Fibroblast of skin of left biceps (primary cell): ENCODE measurements around the gene NT5E.
A peak's percentile ranks its signal among the peaks of the same experiment; 100 is the strongest.

ENCODE experiments used
- DNase-seq, 2 experiments: peaks; one replicate each; pipeline ENCODE4 v3.0.0-alpha.2; 2013; ENCODE audit warnings: low read depth in 2 of 2

NT5E gene

DNA sequence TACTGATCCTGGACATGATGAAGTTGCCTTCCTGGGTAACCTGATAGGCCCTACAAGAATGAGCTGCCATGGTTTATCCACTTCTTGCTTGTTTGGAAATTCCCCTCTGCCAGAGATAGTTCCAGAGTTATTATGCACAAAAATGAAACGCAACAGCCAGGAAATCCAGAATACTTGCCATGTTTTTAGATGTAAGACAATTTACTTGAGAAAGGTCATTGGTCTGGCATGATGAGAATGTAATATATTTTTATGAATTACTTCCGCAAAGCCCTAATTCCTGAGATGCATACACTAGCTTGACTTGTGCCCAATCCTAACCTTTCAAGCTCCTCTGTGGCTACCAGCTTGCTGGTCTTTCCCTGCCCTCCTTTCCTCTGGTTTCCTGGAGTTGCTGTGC lies 27.9 kb upstream of the NT5E start:
- DNase-seq: no peak

DNA sequence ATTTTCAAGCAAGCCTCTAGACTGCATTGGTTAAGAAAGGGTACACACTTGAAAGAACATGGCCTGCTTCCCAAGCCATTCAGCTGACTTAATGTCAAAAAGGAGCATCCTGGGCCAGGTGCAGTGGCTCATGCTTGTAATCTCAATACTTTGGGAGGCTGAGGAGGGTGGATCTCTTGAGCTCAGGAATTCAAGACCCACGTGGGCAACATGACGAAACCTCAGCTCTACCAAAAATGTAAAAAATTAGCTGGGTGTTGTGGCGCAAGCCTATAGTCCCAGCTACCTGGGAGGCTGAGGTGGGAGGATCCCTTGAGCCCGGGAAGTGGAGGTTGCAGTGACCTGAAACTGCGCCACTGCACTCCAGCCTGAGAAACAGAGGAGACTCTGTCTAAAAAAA lies 26.9 kb upstream of the NT5E start:
- DNase-seq: no peak

DNA sequence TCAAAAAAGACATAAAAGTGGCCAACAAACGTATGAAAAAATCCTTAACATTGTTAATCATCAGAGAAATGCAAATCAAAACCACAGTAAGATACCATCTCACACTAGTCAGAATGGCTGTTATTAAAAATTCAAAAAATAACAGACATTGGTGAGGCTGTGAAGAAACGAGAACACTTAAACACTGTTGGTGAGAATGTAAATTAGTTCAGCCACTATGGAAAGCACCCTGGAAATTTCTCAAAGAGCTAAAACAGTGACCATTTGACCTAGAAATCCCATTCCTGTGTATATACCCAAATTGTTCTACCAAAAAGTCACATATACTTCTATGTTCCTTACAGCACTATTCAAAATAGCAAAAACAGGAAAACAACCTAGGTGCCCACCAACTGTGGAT lies 24.9 kb upstream of the NT5E start:
- DNase-seq: no peak

DNA sequence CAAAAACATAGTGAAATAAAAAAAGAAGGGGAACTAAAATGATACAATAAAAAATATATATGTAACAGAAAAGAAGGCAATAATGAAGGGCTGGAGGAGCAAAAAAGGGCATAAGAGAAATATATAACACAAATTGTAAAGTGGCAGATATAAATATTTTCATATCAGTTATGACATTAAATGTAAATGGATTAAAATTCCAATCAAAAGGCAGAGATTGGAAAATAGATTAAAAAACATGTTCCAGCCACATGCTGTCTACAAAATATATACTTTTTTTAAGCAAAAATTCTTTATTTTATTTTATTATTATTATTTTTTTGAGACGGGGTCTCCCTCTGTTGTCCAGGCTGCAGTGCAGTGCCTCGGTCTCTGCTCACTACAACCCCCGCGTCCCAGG lies 23.9 kb upstream of the NT5E start:
- DNase-seq: no peak

DNA sequence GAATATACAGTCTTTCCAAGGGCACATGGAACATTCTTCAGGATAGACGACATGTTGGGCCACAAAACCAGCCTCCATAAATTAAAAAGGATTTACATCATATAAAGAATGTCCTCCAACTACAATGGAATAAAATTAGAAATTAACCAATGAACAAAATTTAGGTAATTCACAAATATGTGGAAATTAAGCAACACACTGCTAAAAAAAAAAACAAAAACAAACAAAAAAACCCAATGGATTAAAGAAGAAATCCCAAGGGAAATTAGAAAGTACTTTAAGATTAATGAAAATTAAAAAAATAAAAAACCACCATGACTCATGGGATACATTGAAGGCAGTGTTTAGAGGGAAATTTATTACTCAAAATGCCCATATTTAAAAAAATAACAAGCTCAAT lies 21.4 kb upstream of the NT5E start:
- DNase-seq: no peak

DNA sequence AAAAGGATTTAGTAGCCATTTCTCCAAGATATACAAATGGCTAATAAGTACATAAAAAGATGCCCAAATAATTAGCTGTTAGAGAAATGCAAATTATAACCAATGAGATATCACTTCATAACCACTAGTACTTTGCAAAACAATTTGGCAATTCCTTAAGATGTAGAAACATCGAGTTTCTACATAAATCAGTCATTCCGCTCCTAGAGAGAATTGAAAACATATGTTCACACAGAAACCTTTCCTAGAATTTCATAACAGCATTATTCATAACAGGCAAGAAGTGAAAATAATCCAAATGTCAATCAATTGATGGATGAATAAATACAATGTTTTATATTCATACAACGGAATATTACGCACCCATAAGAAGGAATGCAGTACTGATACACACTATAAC lies 20.5 kb upstream of the NT5E start:
- DNase-seq: peak in 1 of 2 experiments; percentile 59

DNA sequence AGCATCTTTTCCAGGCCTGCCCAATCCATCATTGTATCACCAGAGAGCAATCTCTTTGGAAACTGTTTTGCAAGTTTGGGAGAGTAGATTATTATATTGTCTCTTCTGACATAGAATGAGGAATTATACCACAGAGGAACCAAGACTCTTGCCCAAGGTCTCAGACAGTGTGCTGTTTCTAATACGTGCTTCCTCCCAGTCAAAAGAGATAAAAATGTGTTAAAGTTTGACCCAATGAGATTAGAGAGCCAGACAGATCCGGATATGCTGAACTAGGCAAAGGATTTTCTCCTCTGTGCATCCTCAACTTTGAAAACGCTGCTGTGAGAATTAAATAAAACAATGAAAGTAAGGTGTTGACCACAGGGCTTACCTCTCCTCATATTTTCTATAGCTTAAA lies 18.6 kb upstream of the NT5E start:
- DNase-seq: no peak

DNA sequence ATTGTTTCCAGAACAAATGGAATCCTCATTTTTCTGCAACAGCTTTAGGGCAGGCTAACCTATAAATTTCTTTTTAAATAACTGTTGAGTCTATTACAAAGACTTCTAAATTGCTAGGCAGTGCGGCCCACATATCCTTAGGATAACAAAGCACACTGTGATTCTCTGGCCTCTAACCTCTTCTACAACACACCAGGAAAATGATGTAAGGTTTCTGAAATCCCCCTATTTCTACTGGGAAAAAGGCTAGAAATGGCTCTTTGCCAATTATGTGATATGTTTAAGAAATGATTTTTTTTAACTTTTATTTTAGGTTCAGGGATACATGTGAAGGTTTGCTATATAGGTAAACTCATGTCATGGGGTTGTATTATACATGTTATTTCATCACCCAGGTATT lies 17.3 kb upstream of the NT5E start:
- DNase-seq: no peak

DNA sequence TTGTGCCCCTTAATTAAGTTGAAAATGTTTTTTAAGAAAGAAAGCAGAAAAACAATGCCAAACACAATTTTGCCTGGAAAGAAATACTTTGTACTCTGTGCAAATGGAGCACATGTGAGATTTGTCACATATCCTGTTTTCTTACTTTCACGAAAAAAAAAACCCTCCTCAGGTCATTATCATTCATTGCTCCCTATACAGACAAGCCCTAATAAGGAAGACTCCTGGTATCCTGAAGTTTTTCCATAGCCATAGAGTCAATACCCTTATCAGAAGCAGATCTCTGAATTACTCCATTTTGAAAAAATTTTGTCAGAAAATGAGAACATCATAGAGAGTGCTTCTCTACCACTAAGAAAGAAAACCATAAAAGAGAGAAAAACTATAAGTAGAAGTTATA lies 14.0 kb upstream of the NT5E start:
- no peak for DNase-seq

DNA sequence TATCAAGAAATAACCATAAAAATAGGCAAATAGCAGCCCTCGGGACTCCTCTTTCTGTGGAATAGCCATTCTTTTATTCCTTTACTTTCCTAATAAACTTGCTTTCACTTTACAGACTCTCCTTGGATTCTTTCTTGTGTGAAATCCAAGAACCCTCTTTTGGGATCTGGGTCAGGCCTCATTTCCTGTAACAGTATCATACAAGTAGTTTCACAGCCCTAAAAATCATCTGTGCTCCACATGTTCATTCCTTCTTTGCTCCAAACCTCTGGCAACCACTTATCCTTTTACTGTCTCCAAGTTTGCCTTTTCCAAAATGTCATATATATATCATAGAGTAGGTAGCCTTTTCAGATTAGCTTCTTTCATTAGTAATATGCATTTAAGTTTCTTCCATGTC lies 13.5 kb upstream of the NT5E start:
- DNase-seq: peak; percentile 85

DNA sequence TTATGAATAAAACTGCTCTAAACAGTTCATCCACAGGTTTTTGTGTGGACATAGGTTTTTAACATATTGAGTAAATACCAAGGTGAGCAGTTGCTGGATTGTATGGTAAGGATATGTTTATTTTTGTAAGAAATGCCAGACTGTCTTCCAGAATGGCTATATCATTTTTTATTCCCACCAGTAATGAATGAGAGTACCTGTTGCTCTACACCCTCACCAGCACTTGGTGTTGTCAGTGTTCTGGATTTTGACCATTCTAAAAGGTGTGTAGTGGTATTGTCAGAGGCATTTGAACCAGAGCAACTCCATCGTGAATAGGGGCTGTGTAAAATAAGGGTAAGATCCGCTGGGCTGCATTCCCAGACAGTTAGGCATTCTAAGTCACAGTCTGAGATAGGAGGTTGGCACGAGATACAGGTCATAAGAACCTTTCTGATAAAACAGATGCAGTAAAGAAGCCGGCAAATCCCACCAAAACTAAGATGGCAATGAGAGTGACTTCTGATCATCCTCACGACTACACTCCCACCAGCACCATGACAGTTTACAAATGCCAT lies 12.9 kb upstream of the NT5E start:
- DNase-seq: no peak

DNA sequence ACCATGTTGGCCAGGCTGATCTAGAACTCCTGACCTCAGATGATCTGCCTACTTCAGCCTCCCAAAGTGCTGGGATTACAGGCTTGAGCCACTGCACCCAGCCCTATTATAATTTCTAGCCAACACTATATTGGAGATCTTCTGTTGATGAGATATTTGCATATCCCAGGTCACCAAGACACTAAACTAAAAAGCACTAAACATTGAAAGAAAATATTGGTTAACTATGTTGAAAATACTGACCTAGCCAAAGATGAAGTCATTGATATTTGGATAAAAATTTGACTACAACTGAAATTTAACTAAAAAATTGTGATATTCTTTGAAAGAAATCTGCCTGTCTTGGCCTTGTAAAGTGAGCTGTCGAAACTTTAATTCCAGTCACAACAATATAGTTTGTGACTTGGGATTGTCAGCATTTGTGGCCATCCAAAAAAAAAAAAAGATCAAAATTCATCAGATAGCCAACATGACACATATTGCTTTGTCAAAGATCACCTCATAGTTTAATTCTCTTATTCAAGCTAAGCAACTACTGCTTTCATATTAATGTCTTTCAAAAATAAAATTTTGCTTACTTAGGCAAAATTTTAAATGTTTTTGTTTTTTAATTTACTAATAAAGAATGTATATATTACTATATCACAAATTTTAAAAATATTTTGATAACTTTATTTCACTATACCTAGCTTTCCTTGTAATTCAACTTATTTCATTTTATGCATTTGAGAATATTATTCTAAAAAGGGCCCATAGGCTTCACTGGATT lies 6.3 kb upstream of the NT5E start:
- no peak for DNase-seq

DNA sequence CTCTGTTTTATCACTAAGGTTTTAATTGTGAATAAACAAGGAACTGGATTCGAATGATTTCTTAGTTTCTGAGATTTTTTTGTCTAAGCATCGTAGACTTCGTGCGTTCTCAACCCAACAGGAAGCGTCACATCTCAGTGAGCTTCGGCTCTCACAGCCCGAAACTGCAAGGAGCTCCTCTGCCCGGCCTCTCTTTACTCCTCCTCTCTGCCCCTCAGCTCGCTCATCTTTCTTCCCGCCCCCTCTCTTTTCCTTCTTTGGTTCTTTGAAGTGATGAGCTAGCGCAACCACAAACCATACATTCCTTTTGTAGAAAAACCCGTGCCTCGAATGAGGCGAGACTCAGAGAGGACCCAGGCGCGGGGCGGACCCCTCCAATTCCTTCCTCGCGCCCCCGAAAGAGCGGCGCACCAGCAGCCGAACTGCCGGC lies 480 bp upstream of the NT5E start:
- DNase-seq: peak in 1 of 2 experiments; percentile 68

DNA sequence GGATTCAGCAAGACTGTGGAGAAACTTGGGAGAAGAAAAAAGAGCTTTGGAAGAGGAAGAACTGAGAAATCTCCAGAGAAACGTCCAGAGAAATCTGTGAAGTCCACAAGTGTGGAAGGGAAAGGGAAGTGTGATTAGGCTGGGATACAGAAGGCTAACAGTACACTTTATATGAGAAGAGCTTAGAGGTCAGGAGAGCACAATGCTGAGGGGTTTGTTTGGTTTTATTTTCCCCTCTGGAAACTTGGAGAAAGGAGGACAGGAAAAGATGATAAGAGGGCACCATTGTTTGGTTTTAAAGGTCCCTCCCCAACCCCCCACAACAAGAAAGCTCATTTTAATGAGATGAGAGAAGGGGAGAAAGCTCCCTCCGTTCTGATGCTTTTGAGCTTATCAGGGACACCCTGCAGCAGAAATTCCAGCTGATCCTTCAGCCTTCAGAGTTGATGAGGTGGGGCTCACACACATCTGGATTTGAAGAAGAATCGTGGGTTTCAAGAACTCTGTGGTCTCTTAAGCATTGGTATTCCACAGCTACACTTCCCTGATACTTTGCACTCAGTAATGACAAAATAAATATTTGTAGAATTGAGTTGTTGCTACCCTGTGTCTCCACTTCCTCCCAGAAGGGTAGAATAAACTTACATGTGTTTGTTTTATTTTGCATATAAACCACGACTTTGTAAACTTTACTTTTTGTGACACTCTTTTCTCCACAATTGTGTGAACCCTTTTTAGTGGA lies 1.9 kb downstream of the NT5E start:
- no peak for DNase-seq

DNA sequence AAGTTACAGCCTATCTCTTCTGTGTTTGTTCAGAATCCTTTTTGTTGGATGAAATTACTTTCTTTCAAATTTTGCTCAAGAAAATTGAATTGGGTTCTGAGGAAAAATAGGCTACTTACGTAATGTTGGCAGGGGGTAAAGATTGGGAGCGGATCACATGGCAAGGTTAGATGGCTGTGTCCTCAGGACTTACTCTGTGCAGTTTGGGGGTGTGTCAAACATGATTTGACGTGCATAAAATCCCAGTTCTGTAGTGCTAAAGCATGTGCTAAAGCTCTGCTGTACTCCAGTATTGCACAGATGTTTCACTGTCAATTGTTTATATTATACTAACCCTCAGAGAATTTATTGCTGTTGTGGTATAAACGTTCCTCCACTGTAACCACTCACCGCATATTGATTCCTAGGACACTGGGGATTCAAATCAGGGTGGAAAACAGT lies 2.6 kb downstream of the NT5E start:
- peak; percentile 76 for DNase-seq

DNA sequence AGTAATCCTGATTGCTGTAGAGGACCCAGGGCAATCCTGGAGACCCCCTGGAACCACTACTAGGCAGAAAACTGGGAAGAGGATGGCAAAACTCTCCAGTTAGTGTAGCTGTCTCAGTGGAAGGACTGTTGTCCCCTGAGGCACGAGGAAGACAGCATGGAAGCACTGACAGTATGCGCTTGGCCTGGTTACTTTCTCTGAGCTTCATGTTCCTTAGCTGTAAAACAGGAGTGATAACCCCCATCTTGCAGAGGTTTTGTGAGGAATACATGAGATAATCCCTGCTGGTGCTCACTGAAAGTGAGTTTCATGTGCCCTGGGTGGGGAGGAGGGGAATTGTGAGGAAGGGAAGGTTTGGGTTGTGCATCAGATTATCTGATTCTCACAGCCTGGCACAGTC lies 3.2 kb downstream of the NT5E start:
- no peak for DNase-seq

DNA sequence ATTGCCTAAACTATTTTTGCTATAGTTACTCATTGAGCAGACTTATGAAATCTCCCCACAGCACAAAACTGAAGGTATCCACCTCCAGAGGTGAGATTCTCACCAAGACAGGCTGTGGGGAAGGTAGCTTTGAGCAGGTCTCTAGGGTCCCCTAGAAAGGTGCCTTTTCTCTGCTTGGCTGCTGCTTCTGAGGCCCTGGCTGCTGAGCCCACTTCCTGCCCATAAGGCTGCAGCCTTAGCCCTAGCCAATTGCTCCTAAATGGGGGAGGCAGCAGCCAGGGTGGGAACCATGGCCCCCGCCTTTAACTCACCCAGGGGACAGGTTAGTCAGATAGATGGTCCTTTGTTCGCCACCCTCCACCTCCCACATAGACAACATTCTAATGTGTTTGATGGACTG lies 3.6 kb downstream of the NT5E start:
- DNase-seq: no peak

DNA sequence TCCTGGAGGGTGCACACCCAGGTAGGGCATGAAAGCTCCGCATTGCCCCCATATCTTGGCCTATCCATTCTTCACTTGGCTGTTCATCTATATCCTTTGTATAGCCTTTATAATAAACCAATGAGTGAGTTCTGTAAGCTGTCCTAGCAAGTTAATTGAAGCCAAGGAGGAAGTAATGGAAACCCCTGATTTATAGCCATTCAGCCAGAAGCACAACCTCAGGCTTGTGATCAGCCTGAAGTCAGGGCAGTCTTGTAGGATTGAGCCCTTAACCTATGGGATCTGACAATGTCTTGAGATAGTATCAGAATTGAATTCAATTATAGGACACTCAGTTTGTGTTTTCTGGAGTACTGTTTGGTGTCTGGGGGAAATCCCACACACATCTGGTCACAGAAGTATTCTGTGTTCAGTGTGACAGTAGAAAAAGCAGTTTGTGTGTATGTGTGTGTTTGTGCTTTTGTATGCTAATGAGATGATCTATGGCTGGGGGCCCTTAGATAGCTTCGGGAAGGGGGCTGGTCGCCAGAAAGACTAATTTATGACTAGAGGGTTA lies 5.7 kb downstream of the NT5E start:
- no peak for DNase-seq

DNA sequence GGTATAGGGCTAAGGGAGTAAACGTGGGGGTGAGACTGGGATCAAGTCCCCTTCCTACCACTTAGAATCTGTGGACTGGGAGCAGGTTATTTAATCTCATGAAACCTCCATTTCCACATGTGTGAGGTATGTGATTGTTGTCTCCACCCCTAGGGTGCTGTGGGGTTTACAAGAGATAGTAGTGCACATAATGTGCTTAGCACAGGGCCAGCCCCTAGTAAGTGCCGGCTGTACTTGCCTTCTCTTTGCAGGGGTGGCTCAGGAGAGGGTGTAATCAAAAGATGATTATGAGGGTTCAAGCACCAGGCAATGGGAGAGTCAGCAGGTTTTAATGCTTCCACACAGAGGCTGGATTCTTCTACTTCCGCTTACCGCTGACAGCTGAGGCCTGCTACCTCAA lies 6.9 kb downstream of the NT5E start:
- no peak for DNase-seq

DNA sequence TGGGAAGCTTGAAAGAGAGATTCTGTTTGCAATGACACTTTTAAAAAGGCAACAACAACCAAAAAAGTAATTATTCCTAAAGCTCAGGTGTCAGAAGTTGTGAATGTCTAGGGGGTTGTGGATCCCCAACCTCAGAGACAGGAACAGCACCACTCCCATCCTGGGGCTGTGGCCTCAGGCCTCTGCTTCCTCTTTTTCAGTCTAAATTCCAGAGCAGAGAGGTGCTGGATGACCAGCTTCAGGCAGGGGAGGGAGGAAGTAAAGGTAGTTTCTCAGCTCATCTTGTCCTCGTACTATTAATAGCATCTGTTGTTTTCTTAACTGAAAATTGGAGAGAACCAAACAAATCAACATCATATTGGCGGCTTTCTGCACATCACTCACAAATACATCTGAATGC lies 8.3 kb downstream of the NT5E start:
- DNase-seq: no peak

DNA sequence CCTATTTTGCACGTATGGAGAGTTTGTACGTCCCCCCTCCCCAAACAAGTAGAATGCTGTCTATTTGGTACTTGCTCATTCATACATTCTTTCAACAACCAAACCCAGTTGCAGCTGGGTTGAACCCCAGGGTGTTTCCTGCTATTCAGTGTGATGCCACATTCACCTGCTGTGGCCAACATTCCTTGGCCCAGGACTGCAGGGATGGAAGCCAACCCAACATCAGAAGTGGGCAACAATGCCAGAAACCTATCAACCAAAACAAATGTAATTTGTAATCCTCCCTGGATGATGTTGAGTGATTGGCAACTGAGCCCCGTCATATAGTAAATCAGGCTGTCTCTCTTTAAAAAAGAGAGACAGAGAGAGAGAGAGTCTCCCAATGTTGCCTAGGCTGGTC lies 8.9 kb downstream of the NT5E start:
- DNase-seq: no peak

DNA sequence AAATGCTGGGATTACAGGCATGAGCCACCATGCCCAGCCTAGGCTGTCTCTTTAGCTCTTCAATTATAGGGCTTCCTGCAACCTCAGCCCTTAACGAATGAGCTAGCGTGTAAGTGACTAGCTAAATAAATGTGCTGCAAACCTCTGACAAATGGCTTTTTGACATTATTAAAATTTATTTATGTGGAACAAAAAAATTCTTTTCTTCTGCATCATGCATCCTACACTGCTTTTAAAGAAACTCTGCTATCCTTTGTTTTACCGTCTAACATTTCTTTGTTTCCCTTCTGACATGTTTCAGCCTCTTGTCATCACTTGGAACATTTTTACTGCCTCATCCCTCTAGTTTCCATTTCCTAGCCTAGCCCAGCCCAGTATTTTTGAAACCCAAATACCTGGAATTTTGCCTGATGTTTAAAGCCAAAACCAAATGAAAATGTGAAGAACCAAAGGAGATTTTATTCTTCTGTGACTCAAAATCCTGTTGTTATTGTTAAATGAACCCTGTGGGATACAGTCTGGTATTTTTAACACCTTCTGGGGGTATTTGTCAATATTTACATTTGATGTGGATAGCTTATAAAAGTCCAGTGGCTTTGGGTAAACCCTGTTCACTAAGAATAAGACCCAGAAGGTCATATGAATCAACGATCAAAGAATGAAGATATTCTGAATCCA lies 9.5 kb downstream of the NT5E start:
- peak; percentile 92 to 93 for DNase-seq
